ENCODE data around the gene NBAS. TPM values are rescaled to one million over a fixed set of nuclear protein-coding genes. Genes with fewer than 3 reads are reported as not detected.

The NBAS gene
- total and polyA plus RNA-seq, 2 of the 4 experiments (the other 2 are of a cell fraction), result 22.3 to 105 TPM

- Histone ChIP-seq H3K18ac (ENCODE audit: low read depth, low read length) (no peak overlapping the region), H2BK20ac (ENCODE audit: low read depth, low read length) (no peak overlapping the region), H3K23ac (ENCODE audit: low read depth, low read length) (no peak overlapping the region), H4K91ac (ENCODE audit: insufficient read depth, low read depth, low read length) (no peak overlapping the region), H4K5ac (ENCODE audit: low read depth, low read length) (no peak overlapping the region), H2BK120ac (ENCODE audit: low read depth, low read length) (no peak overlapping the region), H3K79me1 (ENCODE audit: low read depth in 1 of 2, low read length in 2 of 2) (no peaks in the 10 kb centered on the region), H3K4me3 (ENCODE audit: insufficient read depth, low read depth, low read length) (no peak overlapping the region), H2AK9ac (replicated peaks; ENCODE audit: low read depth, low read length, poor library complexity) (no peak overlapping the region), H2BK15ac (ENCODE audit: low read depth, low read length) (no peak overlapping the region), H3K9ac (ENCODE audit: low read depth, low read length) (no peak overlapping the region), H3K14ac (replicated peaks; ENCODE audit: low read depth, low read length) (no peak overlapping the region), H4K8ac (ENCODE audit: low read depth in 2 of 2, low read length in 2 of 2) (no peak overlapping the region), H3K9me3 (ENCODE audit: control insufficient read depth, insufficient read depth, low read length) (no peaks in the 10 kb centered on the region), H3K4me2 (ENCODE audit: low read depth, low read length) (no peak overlapping the region), H3K4me1 (ENCODE audit: control insufficient read depth, insufficient read depth, low read length) (no peaks in the 10 kb centered on the region), H3K4ac (ENCODE audit: low read depth, low read length) (no peak overlapping the region), H3K27me3 (ENCODE audit: control insufficient read depth, insufficient read depth, low read length) (no peaks in the 10 kb centered on the region), H4K20me1 (ENCODE audit: insufficient read depth, low read length) (no peaks in the 10 kb centered on the region), H3K27ac (ENCODE audit: insufficient read depth, low read length) (no peak overlapping the region), H2AFZ (replicated peaks; ENCODE audit: low read length, poor library complexity) (no peak overlapping the region), H3K36me3 (ENCODE audit: control insufficient read depth, insufficient read depth, low read length) (no peaks in the 10 kb centered on the region), H3K9me1 (ENCODE audit: insufficient read depth, low read length) (no peaks in the 10 kb centered on the region), H2AK5ac (ENCODE audit: low read depth, low read length) (no peak overlapping the region), H2BK5ac (ENCODE audit: low read depth, low read length, poor library complexity, severe bottlenecking) (no peak overlapping the region), H3K56ac (ENCODE audit: extremely low read depth, insufficient read depth, low read length) (no peak overlapping the region)
- intact Hi-C loops (cut with micrococcal nuclease) (loop anchor here (10.0 kb wide), 2 partner anchors 392 to 522 kb away; no protein-coding TSS in a partner anchor), dilution Hi-C loops (cut with HindIII; ENCODE audit: low sequenced_read_pairs, unreplicated experiment) (no loop called here), in situ Hi-C loops (cut with MboI; ENCODE audit: low sequenced_read_pairs) (no loop called here)
- no TSS peak for BruUV-seq (replicated peaks)
- ATAC-seq (ENCODE audit: low read depth) (no peak), DNase-seq (no peak)
- POLR2A ChIA-PET (ENCODE audit: unreplicated experiment), result no interaction called here
- TF ChIP-seq BHLHE40 (IDR thresholded peaks at IDR 0.05; ENCODE audit: low read depth, low read length), result no peak
- TF ChIP-seq MAFK (IDR thresholded peaks at IDR 0.05; ENCODE audit: low read depth, low read length), result no peak
- TF ChIP-seq FOS (IDR thresholded peaks at IDR 0.05; ENCODE audit: low read depth, low read length), result no peak
- no peak for TF ChIP-seq SMC3 (IDR thresholded peaks at IDR 0.05; ENCODE audit: low read depth, low read length)
- TF ChIP-seq, protein P1, sequence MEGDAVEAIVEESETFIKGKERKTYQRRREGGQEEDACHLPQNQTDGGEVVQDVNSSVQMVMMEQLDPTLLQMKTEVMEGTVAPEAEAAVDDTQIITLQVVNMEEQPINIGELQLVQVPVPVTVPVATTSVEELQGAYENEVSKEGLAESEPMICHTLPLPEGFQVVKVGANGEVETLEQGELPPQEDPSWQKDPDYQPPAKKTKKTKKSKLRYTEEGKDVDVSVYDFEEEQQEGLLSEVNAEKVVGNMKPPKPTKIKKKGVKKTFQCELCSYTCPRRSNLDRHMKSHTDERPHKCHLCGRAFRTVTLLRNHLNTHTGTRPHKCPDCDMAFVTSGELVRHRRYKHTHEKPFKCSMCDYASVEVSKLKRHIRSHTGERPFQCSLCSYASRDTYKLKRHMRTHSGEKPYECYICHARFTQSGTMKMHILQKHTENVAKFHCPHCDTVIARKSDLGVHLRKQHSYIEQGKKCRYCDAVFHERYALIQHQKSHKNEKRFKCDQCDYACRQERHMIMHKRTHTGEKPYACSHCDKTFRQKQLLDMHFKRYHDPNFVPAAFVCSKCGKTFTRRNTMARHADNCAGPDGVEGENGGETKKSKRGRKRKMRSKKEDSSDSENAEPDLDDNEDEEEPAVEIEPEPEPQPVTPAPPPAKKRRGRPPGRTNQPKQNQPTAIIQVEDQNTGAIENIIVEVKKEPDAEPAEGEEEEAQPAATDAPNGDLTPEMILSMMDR (conservative IDR thresholded peaks at IDR 0.05; ENCODE audit: low read depth, low read length), result no peak
- TF ChIP-seq MAZ (IDR thresholded peaks at IDR 0.05; ENCODE audit: borderline replicate concordance, low read depth, low read length), result no peak
- TF ChIP-seq MXI1 (IDR thresholded peaks at IDR 0.05; ENCODE audit: borderline replicate concordance, low read depth, low read length), result no peak
- no peak for TF ChIP-seq RCOR1 (IDR thresholded peaks at IDR 0.05; ENCODE audit: insufficient replicate concordance, low read length)
- no peak for TF ChIP-seq CHD1 (IDR thresholded peaks at IDR 0.05; ENCODE audit: low read depth, low read length)
- no CpG with 5 or more reads among the region's 6 CpGs for WGBS, 2 experiments (ENCODE audit: extremely low coverage in 2 of 2, insufficient read length in 1 of 2)
- CTCF ChIA-PET, result interaction anchor here (1.2 kb wide), 1 partner anchor 21 kb away, joined by 3 read pairs; no protein-coding TSS in a partner anchor
Observed at GRCh38 chr2:15566912-15567311, 5.8 kb upstream of the NBAS start.

Measured in IMR-90 (cell line).